Panc1 (cell line): ENCODE results near the gene HES1.

Experiments
- CTCF ChIP-seq: fragments of 450-650 bp; IDR thresholded peaks from 2 replicates; pipeline ENCODE4 v1.5.1; 2017; ENCODE audit warnings: mild to moderate bottlenecking
- POLR2AphosphoS5 ChIP-seq: IDR thresholded peaks from 2 replicates; pipeline ENCODE4 v1.6.1; 2012; ENCODE audit warnings: mild to moderate bottlenecking, low read depth, low read length, moderate library complexity
- SIN3A ChIP-seq: IDR thresholded peaks from 2 replicates; pipeline ENCODE4 v1.6.1; 2012; ENCODE audit warnings: low read depth, mild to moderate bottlenecking, low read length, moderate library complexity, borderline replicate concordance; ENCODE audit not compliant: insufficient read depth
- TCF7L2 ChIP-seq: IDR thresholded peaks from 2 replicates; pipeline ENCODE4 v1.6.1; 2011; ENCODE audit warnings: mild to moderate bottlenecking, low read depth, low read length, inconsistent platforms
- TF ChIP-seq, protein P1 (sequence below), 2 experiments: IDR thresholded peaks; 2 replicates each; pipeline ENCODE4 v1.6.1; 2011 to 2012; ENCODE audit warnings: low read depth in 2 of 2, control low read depth in 1 of 2, low read length in 1 of 2, mild to moderate bottlenecking in 1 of 2, moderate library complexity in 1 of 2; ENCODE audit not compliant: insufficient read depth in 1 of 2

DNA sequence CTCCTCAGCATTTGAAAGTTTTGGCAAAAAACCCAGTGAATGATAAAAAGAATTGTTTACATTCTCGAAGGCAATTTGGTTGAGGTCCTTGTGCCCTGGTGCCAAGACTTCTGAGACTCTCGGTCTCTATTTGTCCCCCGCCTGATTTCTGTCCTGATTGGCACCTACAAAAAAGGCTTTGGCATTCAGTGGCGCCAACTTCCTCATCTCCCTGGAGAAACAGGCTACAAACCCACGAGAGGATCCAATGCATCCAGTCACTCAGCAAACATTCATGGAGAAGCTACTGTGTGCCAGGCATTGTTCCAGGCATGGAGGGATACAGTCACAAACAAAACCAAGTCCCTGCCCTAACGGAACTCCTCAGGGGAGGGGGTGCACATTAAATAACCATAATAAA lies 42.7 kb downstream of the HES1 start:
- TF ChIP-seq, protein P1, sequence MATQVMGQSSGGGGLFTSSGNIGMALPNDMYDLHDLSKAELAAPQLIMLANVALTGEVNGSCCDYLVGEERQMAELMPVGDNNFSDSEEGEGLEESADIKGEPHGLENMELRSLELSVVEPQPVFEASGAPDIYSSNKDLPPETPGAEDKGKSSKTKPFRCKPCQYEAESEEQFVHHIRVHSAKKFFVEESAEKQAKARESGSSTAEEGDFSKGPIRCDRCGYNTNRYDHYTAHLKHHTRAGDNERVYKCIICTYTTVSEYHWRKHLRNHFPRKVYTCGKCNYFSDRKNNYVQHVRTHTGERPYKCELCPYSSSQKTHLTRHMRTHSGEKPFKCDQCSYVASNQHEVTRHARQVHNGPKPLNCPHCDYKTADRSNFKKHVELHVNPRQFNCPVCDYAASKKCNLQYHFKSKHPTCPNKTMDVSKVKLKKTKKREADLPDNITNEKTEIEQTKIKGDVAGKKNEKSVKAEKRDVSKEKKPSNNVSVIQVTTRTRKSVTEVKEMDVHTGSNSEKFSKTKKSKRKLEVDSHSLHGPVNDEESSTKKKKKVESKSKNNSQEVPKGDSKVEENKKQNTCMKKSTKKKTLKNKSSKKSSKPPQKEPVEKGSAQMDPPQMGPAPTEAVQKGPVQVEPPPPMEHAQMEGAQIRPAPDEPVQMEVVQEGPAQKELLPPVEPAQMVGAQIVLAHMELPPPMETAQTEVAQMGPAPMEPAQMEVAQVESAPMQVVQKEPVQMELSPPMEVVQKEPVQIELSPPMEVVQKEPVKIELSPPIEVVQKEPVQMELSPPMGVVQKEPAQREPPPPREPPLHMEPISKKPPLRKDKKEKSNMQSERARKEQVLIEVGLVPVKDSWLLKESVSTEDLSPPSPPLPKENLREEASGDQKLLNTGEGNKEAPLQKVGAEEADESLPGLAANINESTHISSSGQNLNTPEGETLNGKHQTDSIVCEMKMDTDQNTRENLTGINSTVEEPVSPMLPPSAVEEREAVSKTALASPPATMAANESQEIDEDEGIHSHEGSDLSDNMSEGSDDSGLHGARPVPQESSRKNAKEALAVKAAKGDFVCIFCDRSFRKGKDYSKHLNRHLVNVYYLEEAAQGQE (IDR thresholded peaks at IDR 0.05; ENCODE audit: insufficient read depth in 1 of 2, low read depth in 2 of 2, low read length in 1 of 2), result no peak
- TF ChIP-seq POLR2AphosphoS5 (no peak), CTCF (no peak), TCF7L2 (no peak), SIN3A (no peak)
